Right forelimb (tissue), 1 donor: ENCODE data around the gene KRT32.
"Not testable (repeated sequence)": the region's sequence is repeated elsewhere in the genome, so short reads cannot be mapped to it uniquely, and the experiment has no call there.

Experiments used
- DNase-seq: peaks from one replicate; pipeline ENCODE4 v3.0.0-alpha.2; 2018

The KRT32 gene

GRCh38 chr17:41462705-41463104 is 4.5 kb downstream of the KRT32 start:
- DNase-seq = no peak

- no peak for DNase-seq
Measured at GRCh38 chr17:41457676-41458075, 9.5 kb downstream of the KRT32 start.

GRCh38 chr17:41456204-41456603 is 11.0 kb downstream of the KRT32 start:
- no peak for DNase-seq

DNA sequence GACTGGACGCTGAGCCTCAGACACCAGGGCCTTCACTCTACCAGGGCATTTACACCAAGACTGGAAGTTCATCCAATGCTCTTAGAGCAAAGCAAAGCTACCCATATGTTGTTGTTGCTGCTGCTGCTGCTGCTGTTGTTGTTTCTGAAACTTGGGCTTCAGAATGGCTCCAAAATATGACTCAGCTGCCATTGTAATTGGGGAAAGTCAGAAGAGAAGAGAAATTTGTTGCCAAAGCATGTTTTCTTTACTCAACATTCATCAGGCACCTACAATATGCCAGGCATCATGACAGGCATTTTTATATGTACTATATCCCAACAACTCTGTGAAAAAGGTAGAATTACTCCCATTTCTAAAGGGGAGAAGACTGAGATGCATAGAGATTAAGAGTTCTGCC is 11.9 kb downstream of the KRT32 start:
- DNase-seq = no peak

GRCh38 chr17:41453066-41453465 is 14.1 kb downstream of the KRT32 start:
- DNase-seq = no peak

DNA sequence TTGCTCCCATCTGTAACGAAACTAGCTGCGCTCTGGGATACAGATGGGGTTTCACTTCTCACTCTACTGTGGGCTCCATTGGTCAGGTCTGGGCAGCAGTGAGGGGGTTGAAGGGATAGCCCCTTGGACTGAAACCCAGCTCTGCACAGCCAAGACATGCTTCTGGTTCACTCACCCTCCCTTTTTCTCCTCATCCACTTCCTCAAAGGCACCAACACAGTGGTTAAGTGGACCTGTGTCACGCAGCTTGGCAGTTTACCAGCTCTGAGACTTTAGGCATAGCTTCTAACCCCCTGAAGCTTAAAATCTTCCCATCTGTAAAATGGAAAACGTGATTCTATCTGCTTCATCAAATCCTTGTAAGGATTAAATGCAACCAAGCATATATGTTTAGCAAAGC is 14.9 kb downstream of the KRT32 start:
- DNase-seq = no peak

DNA sequence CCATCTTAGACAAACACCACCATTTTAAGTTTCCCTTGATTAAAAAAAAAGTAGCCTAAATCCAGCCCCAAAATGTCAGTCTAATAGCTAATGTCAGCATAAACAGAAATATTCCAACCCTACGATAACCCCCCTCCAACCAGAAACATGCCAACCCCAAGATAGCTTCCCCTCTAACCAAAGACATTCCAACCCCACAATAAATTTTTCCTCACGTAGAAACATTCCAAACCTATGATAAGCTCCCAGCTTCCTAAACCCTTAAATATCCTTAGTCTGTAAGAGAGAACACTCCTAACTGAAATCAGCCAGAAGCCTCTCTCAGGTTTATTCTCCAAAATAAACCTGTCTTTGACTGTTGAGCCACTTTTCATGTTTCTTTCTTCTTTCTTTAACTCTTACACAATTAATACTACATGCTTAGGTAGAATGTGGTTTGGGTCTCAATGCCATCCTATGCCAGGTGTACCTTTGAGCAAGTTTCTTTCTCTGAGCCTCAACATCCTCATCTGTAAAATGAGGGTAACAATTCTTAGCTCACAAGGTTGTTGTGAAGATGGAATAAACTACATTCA is 15.9 kb downstream of the KRT32 start:
- no peak for DNase-seq

GRCh38 chr17:41449008-41449407 is 18.2 kb downstream of the KRT32 start:
- no peak for DNase-seq

DNA sequence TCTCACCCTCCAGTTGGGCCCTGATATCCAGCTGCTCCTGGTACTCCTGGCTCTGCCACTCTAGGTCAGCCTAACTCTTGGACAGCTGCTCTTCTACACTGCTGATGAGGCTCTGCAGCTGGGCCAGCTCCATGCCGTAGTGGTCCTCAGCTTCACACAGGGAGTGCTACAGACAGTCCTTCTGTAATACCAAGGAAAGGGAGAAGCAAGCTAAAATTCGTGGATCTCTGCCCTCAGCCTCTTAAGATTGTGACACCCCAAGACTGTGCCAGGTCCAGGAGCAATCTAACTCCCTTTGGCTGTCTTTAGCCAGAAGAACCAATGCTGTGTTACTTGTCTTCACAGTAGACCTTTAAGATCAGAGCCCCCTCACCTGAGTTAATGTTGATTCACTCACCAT is 18.7 kb downstream of the KRT32 start:
- DNase-seq = no peak

GRCh38 chr17:41446806-41447205 is 20.4 kb downstream of the KRT32 start:
- no peak for DNase-seq

GRCh38 chr17:41444640-41445039 is 22.5 kb downstream of the KRT32 start:
- no peak for DNase-seq

DNA sequence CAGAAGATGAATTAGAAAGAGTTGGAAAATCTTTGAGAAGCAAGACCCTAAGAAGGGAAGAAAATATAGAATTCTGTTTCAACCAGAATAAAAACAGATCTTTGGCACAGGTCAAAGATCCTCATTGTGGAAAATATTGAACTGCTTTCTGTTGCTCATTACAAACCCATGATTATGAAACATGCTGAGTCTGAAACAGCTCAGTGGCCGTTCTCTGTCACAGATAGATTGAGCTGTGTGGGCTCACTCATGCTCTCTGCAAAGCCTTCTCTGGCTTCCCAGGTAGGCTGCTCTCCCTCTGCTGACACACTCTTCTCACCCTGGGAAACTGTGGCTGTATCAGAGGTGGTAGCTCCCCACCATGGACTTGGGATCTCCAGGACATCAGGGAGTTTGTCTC is 23.0 kb downstream of the KRT32 start:
- DNase-seq = no peak

DNA sequence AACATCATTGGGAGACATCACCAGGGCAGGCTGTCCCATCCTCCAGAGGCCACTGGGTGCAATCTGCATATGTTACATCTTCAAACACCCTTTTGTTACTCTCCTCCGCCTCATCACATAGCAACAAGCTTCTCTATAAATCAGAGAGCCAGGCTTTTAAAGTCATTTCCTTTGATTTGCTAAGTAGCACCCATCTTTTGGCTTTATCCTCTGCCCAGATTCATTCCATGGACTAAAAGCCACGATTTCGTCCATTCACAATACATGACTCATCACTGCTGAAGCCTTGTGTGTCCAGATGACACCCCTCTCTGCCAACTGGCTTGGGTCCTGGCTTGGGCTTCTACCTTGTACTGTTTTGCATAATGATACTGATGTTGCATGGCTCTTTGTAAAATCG is 24.4 kb downstream of the KRT32 start:
- no peak for DNase-seq

DNA sequence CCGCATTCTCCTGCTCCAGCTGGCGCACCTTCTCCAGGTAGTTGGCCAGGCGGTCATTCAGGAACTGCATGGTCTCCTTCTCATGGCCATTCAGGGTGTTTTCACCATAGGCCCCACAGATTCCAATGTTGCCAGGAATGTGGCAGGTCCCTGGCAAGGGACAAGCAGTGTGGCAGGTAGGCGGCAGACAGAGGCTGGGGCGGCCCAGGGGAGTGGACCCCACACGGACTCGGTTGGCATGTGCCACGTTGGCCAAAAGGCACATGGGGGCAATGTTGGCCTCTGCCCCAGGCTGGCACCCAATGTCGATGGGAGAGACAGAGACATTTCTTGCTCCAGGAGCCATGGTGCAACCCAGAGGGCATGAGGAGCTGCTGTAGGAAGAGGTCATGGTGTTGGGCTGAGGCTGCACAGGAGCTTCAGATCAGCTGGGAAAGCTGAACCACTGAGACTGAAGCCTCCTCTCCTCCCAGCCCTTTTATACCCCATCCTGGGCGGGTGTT is 26.6 kb downstream of the KRT32 start, which contains the start of gene KRT38:
KRT38 (minus strand) TSS at position 453 of the 503 bp plus-strand sequence; CDS start at position 391, 62 bp downstream.
- no peak for DNase-seq

DNA sequence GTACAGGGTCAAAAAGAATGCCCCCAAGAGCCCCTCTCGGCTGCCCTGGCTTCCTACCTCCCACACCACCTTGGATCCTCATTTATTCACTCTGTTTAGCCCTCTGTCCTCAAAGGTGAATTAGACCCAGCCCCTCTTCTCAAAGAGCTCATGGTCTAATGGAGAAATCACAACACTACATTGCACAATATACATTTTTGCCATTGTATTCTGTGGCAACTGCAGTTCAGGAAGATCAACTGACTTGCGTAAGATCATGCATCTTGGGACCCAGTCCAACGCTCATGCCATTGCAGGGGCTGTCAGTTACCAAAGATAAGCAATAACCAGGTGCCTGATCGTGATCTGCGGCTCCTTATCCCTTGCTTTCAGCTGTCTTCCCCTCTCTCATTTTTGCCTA is 27.8 kb downstream of the KRT32 start:
- DNase-seq = no peak

DNA sequence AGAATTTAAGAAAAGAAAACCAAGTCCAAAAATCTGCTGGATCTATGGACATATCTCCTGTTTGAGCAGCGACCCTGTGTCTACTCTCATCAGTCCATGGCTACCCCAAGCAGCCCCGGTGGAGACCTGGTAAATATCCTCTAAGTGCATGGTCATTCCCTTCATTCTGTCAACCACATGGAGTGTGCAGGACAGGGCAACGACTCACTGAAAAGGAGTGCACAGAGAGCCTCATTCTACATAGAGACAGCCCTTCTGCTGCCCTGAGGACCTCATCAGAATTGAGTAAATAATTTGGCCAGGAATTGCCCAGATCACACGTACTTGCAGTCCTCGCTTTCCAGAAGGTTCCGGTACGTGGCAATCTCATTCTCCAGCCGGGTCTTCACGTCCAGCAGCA is 29.4 kb downstream of the KRT32 start:
- no peak for DNase-seq

- no peak for DNase-seq
Measured at GRCh38 chr17:41437254-41437653, 29.9 kb downstream of the KRT32 start.

DNA sequence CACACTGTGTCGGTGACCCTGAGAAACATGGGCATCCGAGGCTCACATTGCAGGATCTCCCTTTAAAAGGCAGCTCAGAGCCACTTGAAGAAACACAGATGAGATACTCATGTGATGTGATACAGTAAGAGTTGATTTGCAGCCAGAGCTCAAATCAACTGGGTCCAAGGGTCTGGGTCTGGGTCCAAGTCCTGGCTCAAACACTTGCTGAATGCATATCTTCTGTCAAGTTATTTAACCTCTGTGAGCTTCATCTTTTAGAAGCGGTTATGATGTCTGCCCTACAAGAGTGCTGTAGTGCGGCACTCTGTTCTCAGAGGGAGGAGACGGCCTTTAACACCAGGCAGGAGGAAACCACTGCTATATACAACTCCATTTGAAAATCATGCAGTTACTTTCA is 32.8 kb downstream of the KRT32 start:
- DNase-seq = no peak

GRCh38 chr17:41434005-41434404 is 33.2 kb downstream of the KRT32 start:
- no peak for DNase-seq

GRCh38 chr17:41433586-41433985 is 33.6 kb downstream of the KRT32 start:
- DNase-seq = no peak

DNA sequence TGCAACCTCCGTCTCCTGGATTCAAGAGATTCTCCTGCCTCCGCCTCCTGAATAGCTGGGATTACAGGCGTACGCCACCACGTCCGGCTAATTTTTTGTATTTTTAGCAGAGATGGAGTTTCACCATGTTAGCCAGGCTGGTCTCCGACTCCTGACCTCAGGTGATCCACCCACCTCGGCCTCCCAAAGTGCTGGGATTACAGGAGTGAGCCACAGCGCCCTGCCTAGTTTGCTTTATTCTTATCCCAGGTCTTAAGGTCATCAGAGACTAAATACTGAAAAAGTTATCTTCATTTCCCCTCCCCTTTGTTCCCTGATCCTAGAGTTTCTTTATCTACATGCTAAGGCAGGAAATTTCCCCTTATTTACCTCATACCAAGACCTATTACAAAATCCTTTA is 36.8 kb downstream of the KRT32 start:
- not testable (repeated sequence) for DNase-seq

- DNase-seq = no peak
Measured at GRCh38 chr17:41429667-41430066, 37.5 kb downstream of the KRT32 start.

- no peak for DNase-seq
Measured at GRCh38 chr17:41428591-41429291, 38.4 kb downstream of the KRT32 start.

DNA sequence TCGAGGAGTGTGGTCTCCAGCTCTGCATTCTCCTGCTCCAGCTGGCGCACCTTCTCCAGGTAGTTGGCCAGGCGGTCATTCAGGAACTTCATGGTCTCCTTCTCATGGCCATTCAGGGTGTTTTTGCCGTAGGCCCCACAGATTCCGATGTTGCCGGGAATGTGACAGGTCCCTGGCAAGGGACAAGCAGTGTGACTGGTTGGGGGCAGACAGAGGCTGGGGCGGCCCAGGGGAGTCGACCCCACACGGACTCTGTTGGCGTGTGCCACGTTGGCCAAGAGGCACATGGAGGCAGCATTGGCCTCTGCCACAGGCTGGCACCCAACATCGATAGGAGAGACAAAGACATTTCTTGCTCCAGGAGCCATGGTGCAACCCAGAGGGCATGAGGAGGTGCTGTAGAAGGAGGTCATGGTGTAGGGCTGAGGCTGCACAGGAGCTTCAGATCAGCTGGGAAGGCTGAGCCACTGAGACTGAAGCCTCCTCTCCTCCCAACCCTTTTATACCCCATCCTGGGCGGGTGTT is 43.0 kb downstream of the KRT32 start, which contains the start of gene KRT37:
KRT37 (minus strand) TSS at position 475 of the 525 bp plus-strand sequence; CDS start at position 413, 62 bp downstream.
- DNase-seq = no peak
